Frontal cortex (tissue), 4 donors: ENCODE measurements around the gene JUN. TPM values are rescaled to one million over a fixed set of nuclear protein-coding genes. Genes with fewer than 3 reads are reported as not detected.
A peak's percentile ranks its signal among the peaks of the same experiment; 100 is the strongest.

ENCODE experiments used
- DNase-seq, 2 donors: peaks; one replicate each; pipeline ENCODE4 v3.0.0; 2012; ENCODE audit warnings: low spot score in 2 of 2
- FAIRE-seq: peaks from 2 replicates; lab custom pipeline; 2012; peaks lifted over from hg19 to GRCh38; lab: Jason Lieb, UNC
- total RNA-seq: library from RNA; depleted of rRNA; stranded (reverse); fragments of >200 nt; gene quantifications from one replicate; pipeline ENCODE4 v1.2.3, GENCODE V29; 2014
- donor health status: control.
- donor health status: control.
- donor health status: control.

Gene JUN
- total RNA-seq, 1 donor from 2014 or later, result 51.8 TPM

DNA sequence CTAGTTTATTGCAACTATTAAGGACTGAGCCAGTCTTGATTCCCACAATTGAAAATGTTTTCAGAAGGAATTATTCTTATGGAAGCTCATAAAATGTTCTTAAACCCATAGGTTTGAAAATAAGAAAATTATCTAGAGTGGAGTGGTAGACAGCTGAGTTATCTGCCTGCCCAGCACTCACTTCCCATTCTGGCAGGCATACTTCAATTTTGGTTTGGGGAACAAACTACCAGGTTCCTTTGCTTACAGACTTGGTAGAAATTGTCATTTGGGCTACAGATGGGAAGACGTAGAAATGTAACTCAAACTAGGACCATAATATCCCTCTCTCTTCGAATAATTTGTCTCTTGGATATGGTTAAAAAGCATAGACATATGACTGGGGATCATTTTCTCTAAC lies 18.4 kb downstream of the JUN start:
- DNase-seq (no peak), FAIRE-seq (no peak)

GRCh38 chr1:58765006-58765405 lies 18.8 kb downstream of the JUN start:
- DNase-seq (no peak), FAIRE-seq (no peak)

- FAIRE-seq (no peak), DNase-seq (no peak)
These were observed 19.4 kb downstream of the JUN start for GRCh38 chr1:58764294-58764978.

GRCh38 chr1:58763214-58763613 lies 20.6 kb downstream of the JUN start:
- FAIRE-seq (no peak), DNase-seq (no peak)

DNA sequence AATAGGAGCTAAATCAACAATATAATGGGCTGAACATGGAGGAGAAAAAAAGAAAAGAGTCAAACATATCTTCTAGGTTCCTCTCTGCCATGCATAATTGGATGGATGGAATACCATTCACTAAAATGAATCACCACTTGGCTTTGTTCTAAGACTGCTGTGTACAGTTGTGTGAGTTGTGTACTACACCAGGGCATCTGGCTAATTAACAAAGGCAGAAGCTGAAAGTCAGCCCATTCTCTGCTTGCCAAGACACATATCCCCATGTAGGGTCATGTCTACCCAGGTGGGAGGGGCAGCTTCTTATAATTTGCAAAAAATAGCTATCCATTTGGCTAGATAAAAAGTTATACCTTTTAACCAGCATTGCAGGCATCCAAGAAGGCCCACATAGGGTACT lies 21.0 kb downstream of the JUN start:
- FAIRE-seq (no peak), DNase-seq (no peak)

- FAIRE-seq, result no peak
- peak in 1 of 2 donors; percentile 52 for DNase-seq
These were observed 28.4 kb downstream of the JUN start for GRCh38 chr1:58755468-58755872.

- no peak for DNase-seq
- FAIRE-seq, result no peak
These were observed 29.0 kb downstream of the JUN start for GRCh38 chr1:58754683-58755467.

DNA sequence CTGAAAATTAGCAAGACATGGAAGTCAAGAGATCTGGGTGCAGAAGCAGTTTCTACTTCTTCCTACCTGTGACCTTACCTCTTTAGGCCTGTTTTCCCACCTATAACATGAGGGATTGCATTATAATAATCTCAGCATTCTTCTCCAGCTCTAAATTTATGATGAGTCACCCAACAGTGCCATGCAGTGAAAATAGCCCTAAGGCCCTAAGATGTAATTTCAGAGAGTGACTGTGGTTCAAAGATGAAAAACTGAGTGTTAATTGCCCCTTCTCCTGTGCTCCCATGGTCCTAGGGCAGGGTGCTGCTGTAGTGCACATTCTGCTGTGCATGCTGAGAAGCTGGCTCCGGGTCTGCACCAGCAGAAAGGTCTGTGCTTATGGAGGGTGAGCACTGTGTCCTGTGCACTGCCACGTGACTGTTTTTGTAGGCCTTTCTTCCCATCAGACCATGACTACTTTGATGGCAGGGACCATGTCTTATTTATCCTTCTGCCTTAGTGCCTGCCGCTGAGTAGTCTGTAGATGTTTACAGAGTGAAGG lies 29.7 kb downstream of the JUN start:
- DNase-seq (no peak), FAIRE-seq (no peak)

GRCh38 chr1:58753431-58753866 lies 30.4 kb downstream of the JUN start:
- FAIRE-seq, result no peak
- DNase-seq, result no peak

- FAIRE-seq (no peak), DNase-seq (no peak)
These were observed 34.2 kb downstream of the JUN start for GRCh38 chr1:58749646-58750045.

- FAIRE-seq (no peak), DNase-seq (no peak)
These were observed 35.2 kb downstream of the JUN start for GRCh38 chr1:58748666-58749065.

DNA sequence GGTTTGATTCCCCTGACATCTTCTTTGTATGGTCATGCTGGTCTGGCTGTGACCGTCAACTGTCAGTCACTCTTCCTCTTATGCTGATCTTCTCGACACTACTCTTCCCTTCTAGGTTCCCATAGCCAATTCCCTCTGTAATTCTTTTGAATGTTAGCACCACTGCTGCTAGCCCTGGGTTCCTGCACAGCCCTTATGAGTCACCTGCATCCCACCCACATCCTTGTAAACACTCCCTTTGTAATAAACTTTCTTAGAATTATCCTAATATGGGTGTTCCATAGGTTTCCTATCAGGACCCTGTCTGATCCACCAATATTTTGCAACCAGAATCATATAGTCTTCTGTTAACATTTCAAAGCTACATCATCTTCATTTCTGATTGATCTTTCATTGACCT lies 37.1 kb downstream of the JUN start:
- DNase-seq, result no peak
- FAIRE-seq, result no peak

- DNase-seq, result no peak
- FAIRE-seq, result no peak
These were observed 37.7 kb downstream of the JUN start for GRCh38 chr1:58746182-58746581.

- FAIRE-seq, result no peak
- no peak for DNase-seq
These were observed 38.2 kb downstream of the JUN start for GRCh38 chr1:58745666-58746065.

DNA sequence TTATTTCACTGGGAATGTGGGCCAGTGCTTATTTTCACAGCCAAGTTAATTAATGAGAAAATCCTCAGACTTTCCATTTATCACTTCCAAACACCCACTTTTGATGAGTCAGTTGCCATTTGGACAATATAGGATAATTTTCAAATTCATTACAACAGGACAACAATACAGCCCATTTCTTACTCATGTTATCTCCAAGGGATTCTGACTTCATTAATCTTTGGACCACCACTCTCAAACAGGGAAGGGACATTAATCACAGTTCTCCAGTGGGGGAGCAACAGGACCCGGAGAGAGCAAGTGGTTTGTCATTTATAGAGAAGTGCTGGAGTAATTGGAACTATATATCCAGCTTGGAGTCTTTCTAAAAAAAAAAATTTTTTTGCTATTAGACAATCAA lies 38.7 kb downstream of the JUN start:
- no peak for DNase-seq
- FAIRE-seq, result no peak

DNA sequence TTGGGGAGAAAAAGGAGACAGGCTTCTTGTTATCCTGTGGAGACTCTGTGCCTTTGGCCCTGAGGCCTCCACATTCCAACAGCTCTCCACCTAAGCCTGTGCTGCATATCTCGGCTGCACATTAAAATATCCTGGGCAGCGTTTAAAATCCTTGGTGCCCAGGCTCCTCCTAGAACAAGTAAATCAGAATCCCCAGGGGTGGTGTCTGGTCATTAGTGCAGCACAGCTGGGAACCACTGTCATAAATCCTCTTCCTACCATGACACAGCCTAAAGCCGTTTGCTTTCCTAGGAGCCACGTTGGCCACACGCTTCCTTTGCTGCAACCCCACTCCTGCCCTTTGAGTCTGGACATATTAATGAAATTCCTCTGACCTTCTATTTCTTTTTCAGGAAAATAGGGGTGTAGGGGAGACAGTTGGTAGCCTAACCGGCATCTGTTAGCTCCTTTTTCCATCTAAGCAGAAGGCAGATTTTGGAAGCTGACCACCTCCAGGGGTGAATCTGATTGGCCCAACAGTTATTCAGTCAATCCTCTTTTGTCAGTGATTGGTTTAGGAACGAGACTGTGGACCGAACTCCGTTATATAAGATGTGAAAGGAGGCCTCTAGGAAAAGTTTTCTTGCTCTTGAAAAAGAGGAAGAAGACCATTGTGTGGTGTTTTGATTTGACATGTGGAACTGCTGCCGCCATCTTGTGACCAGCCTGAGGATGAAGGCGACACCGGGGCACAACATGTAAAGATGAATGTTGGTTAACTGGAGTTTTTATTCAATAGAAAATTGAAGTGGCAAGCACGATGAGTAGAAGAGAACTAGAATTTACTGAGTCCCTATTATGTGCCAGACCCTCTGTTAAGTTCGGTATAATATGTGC lies 41.9 kb downstream of the JUN start:
- no peak for DNase-seq
- FAIRE-seq, result no peak

- FAIRE-seq (peak; percentile 97), DNase-seq (peak; percentile 43 to 66)
These were observed 43.9 kb downstream of the JUN start for GRCh38 chr1:58739856-58740466.

- DNase-seq, result no peak
- no peak for FAIRE-seq
These were observed 45.0 kb downstream of the JUN start for GRCh38 chr1:58738876-58739275.

- DNase-seq (no peak), FAIRE-seq (no peak)
These were observed 48.3 kb downstream of the JUN start for GRCh38 chr1:58735586-58735985.

- FAIRE-seq (no peak), DNase-seq (no peak)
These were observed 49.2 kb downstream of the JUN start for GRCh38 chr1:58734630-58735029.
